ENCODE data around the gene TRMO. TPM values are rescaled to one million over a fixed set of nuclear protein-coding genes. Genes with fewer than 3 reads are reported as not detected.

TRMO gene
- total RNA-seq: 10 to 100 TPM; 16.0 to 41.1 (median 20.7) TPM

GRCh38 chr9:97921959-97922724 is at the start of gene TRMO:
TRMO (minus strand) TSS chr9:97922500; CDS start chr9:97922493, 7 bp downstream.
- Histone ChIP-seq H3K27ac (peak within 1 kb of the TSS; percentile 96 to 99 (median 98)), H3K4me1 (peaks cover 9 to 48% (median 17%) of the 10 kb centered on the region in 3 donors), H3K9me3 (no peaks in the 10 kb centered on the region), H3K4me3 (peak within 1 kb of the TSS; percentile 55 to 91 (median 62)), H3K36me3 (no peaks in the 10 kb centered on the region), H3K27me3 (peaks cover 0 to 5% (median 0%) of the 10 kb centered on the region in 4 donors)
- intact Hi-C loops (cut with DNase I): loop anchor here (10.0 kb wide), 1 partner anchor 113 kb away; no protein-coding TSS in a partner anchor
- 0 to 2% methylated on average over 26 to 43 of the region's 54 CpGs for WGBS, 2 donors
- DNase-seq: peak; percentile 93
- TF ChIP-seq, protein P1, sequence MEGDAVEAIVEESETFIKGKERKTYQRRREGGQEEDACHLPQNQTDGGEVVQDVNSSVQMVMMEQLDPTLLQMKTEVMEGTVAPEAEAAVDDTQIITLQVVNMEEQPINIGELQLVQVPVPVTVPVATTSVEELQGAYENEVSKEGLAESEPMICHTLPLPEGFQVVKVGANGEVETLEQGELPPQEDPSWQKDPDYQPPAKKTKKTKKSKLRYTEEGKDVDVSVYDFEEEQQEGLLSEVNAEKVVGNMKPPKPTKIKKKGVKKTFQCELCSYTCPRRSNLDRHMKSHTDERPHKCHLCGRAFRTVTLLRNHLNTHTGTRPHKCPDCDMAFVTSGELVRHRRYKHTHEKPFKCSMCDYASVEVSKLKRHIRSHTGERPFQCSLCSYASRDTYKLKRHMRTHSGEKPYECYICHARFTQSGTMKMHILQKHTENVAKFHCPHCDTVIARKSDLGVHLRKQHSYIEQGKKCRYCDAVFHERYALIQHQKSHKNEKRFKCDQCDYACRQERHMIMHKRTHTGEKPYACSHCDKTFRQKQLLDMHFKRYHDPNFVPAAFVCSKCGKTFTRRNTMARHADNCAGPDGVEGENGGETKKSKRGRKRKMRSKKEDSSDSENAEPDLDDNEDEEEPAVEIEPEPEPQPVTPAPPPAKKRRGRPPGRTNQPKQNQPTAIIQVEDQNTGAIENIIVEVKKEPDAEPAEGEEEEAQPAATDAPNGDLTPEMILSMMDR (IDR thresholded peaks at IDR 0.05): peak; percentile 23 to 77 (median 50)
- TF ChIP-seq POLR2A (IDR thresholded peaks at IDR 0.05): peak in 3 of 4 donors; percentile 40 to 86 (median 84)

GRCh38 chr9:97970165-97970564 is 47.9 kb upstream of the TRMO start:
- Histone ChIP-seq H3K27ac (no peak overlapping the region), H3K9me3 (no peaks in the 10 kb centered on the region), H3K27me3 (peaks cover 0 to 63% (median 0%) of the 10 kb centered on the region in 4 donors), H3K36me3 (no peaks in the 10 kb centered on the region), H3K4me1 (no peaks in the 10 kb centered on the region), H3K4me3 (no peak overlapping the region)
- no peak for DNase-seq
- 65 to 78% methylated on average over 6 to 7 of the region's 7 CpGs for WGBS, 2 donors
- intact Hi-C loops (cut with DNase I): no loop called here
- TF ChIP-seq, protein P1 (IDR thresholded peaks at IDR 0.05): no peak
- TF ChIP-seq POLR2A (IDR thresholded peaks at IDR 0.05): no peak

DNA sequence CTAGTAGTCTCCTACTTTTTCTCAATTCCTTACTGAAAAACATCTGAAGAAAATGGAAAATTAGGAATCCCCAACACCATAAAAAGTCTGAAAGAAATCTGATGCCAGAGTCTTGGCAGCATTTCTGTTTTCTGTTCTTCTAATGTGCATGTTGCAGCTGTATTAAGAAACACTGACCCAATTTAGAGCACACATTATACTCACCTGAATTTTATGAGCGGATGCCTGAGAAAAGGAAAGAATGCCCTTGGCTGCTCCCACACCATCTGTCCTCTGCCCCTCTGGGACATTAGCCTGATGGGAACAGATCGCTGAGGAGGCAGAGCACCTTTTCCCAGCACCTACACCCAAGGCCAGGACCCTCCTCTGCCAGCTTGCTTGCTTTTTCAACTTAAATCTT is 46.7 kb upstream of the TRMO start:
- no peak for DNase-seq
- Histone ChIP-seq H3K4me1 (no peaks in the 10 kb centered on the region), H3K27me3 (peaks cover 0 to 70% (median 0%) of the 10 kb centered on the region in 4 donors), H3K27ac (no peak overlapping the region), H3K9me3 (no peaks in the 10 kb centered on the region), H3K36me3 (no peaks in the 10 kb centered on the region), H3K4me3 (no peak overlapping the region)
- intact Hi-C loops (cut with DNase I): no loop called here
- TF ChIP-seq, protein P1 (IDR thresholded peaks at IDR 0.05): no peak
- no peak for TF ChIP-seq POLR2A (IDR thresholded peaks at IDR 0.05)
- WGBS, 2 donors: 70 to 90% methylated on average over 2 of the region's 2 CpGs

- Histone ChIP-seq H3K27ac (no peak overlapping the region), H3K9me3 (no peaks in the 10 kb centered on the region), H3K4me3 (no peak overlapping the region), H3K4me1 (no peaks in the 10 kb centered on the region), H3K36me3 (no peaks in the 10 kb centered on the region), H3K27me3 (peaks cover 0 to 55% (median 0%) of the 10 kb centered on the region in 4 donors)
- no peak for TF ChIP-seq POLR2A (IDR thresholded peaks at IDR 0.05)
- TF ChIP-seq, protein P1 (IDR thresholded peaks at IDR 0.05): no peak
- intact Hi-C loops (cut with DNase I): no loop called here
- 5 to 16% methylated on average over 1 of the region's 1 CpG for WGBS, 2 donors
- no peak for DNase-seq
These were observed 44.2 kb upstream of the TRMO start for GRCh38 chr9:97966493-97966892.

DNA sequence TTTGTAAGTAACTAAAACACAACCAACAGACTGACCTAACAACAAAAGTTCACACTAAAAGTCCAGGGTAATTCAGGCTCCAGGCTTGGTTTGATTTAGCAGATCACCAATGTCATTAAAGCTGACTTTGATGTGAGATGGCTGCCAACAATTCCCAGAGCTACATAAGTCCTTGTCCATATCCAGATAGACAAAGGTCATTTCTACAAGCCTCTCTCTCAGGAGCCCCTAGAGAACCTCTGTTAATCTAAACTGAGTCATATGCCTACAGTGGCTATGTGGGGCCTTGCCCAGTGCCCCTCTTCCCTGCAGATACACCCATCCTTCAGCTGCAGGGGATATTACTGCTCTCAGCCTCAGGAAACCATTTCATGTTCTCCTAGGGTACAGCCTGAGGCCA is 42.6 kb upstream of the TRMO start:
- Histone ChIP-seq H3K9me3 (no peaks in the 10 kb centered on the region), H3K27me3 (peaks cover 0 to 41% (median 0%) of the 10 kb centered on the region in 4 donors), H3K4me1 (no peaks in the 10 kb centered on the region), H3K4me3 (no peak overlapping the region), H3K27ac (no peak overlapping the region), H3K36me3 (no peaks in the 10 kb centered on the region)
- DNase-seq: no peak
- no peak for TF ChIP-seq POLR2A (IDR thresholded peaks at IDR 0.05)
- TF ChIP-seq, protein P1 (IDR thresholded peaks at IDR 0.05): no peak
- intact Hi-C loops (cut with DNase I): no loop called here
